HG02571 (cell line): Measurements from ENCODE around the gene PBX1.
A peak's percentile ranks its signal among the peaks of the same experiment; 100 is the strongest.
"Not testable (repeated sequence)": the region's sequence is repeated elsewhere in the genome, so short reads cannot be mapped to it uniquely, and the experiment has no call there.

Experiments used
- ATAC-seq: cut with Tn5 transposase; IDR thresholded peaks from one replicate; pipeline ENCODE4 v1.9.1; 2021; ENCODE audit warnings: mild to moderate bottlenecking, moderate library complexity; ENCODE audit not compliant: unreplicated experiment

PBX1 gene

DNA sequence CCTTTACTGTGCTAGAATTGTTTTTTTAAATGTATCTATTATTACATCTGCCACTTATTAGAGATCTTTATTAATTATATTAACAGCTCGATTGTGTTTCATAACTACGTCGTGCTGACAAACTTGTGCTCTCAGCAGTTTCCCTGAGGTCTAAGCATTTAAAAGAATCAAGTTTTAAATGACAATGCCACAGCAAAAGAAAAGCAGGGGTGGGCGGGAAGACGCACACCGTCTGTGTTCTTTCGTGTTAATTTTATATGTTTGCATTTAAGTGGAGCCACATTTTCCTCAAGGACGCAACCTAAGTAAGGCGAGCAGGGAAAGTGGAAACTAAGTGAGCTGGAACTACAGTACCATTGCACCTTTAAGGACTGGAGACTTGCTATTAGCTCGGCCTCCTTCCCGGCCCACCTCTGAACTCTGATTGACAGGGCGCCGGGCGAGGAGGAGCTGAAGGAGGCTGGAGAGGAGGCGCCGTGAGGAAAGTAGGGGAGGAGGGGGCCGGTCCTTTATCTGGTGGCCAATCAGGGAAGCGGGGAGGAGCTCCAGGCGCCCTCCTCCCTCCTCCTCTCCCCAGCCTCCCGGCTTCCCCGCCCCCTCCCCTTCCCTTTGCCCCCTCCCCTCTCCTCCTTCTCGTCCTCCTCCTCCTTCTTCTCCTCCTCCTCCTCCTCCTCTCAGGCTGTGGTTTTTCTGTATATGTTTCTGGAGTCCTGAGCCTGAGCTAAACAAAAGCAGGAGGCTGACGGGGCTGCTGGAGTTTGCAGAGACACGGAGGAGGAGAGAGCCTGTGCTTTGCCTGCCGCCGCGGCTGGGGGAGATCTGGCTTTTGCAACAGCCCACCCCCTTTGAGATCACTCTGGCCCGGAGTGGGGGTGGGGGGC lies at the start of gene PBX1:
Gene PBX1 (plus strand): TSS at position 724 of the 881 bp plus-strand sequence.
- ATAC-seq: peak; percentile 100

DNA sequence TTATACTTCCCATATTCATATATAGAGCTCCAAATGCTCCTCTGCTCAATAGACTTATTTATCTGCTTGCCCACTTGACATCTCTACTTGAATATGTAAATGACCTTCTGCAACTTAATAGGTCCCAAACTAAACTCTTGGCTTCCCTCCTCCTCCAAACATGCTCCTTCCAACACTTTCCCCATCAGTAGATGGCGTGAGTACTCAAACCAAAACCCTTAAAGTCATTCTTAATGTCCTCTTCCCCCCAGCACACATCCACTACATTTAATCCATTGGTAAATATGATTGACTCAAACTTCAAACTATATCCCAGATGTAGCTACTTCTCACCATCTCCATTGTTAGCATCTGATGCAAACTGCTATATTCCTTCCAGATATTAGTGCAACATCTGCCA lies 48.5 kb upstream of the PBX1 start:
- no peak for ATAC-seq

DNA sequence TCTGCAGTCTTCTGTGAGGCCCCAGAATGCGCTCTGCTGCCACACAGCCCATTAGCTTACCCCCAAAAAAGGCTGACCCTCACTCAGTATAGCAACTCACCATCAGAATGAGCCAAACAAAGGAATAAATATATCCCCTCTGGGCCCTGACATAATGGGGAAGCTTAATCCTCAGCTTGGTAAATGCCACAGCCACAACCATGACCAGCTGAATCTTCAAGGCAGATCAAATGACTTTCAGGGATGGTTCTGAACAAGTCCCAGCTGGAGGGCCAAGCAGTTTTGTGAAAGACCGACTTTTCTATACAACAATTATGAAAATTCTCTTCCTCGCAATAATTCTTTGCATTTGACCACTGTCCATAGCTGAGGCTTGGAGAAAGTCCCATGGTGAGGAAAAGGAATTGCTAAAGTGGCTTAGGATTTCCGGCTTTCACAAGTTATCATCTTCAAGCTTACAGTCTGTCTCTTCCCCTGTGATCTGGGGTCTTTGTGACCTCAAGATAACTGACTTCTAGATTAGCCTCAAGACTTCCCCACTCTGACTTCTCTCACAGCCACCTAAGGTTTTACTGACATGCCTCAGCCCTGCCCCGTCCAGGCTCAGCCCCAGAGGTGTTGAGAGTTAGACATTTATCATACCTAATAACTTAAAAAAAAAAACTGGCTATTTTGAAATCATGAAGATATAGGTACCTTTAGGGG lies 47.8 kb upstream of the PBX1 start:
- ATAC-seq: no peak

DNA sequence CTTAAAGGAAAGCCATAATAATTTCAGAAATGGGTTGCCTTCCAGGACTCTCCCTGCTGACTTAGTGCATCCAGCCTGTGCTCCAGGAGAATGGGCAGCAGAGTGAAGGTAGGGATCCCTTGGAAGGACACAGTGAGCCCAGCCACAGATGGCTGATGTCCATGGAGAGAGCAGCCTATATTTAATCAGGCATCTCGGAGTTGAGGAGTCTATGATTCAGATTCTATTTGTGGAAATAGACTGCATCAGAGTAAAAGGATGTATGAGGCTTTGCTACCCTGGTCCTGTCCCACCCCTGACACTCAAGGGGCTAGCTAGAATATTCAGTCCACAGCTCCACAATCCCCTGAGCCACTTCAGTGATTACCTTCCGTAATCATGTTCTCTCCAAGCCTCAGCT lies 43.8 kb upstream of the PBX1 start:
- no peak for ATAC-seq

DNA sequence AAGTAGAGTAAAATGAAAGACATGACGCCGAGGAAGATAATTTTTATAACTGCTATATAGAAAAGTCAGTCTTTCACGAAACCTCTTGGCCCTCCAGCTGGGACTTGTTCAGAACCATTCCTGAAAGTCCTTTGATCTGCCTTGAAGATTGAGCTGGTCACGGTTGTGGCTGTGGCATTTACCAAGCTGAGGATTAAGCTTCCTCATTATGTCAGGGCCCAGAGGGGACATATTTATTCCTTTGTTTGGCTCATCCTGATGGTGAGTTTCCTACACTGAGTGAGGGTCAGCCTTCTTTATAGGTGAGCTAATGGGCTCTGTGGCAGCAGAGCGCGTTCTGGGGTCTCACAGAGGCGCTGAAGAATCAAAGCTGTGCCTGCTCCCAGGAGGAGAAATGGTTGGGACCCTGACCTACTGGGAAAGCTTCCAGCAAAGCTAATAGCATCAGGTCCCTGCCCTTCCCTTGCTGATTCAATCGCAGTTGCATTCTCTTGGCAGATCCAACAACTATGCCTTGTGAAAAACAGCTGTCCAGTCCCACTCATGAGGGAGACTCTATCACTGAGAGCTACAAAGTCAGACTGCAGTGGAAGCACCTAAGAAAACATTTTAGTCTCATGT lies 43.2 kb upstream of the PBX1 start:
- ATAC-seq: no peak

DNA sequence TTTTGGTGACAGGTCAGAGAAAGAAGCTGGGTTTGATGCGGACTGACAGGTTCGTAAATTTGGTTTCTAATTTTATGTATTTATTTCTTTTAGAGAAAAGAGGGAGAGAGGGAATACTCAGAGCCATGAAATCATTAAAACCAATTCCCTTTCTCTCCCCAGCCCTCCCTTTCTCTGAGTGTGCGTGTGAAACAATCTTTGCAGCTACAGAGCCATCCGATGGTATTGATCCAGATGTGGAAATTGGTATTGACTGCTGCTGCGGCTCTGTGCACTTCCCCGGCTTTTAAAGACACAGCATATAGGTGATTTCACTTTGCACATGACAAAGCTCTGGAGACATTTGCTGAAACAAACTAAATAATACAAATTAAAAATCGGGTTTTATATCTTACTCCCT lies 42.4 kb upstream of the PBX1 start:
- ATAC-seq: no peak

DNA sequence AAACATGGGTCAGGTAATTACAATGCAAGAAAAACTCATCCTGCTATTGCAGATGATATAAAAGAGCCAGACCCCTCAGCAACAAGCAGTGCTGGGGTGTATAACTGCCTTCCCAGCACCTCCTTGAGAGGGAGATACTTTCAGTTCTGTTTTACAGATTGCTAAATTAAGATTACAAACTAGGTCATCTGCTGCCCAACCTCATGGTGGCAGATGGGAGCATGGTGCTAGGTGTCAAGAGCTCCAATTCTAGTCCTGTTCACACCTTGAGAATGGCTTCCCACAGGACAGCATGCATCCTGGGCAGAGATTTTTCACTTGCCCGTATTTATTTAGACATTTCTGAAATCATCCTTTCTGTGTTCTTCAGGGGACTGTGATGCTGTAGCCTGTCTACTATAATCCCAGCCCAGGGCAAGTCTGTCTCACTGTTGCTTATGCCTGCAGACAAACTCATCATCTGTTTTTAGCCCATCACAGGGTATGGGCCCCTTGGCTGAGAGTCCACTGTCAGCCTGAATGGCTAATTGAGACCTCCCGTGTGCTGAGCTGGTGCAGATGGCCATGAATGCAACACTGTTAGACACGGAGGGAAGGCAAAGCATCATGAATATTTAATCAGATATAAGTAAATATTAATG lies 40.2 kb upstream of the PBX1 start:
- ATAC-seq: no peak

DNA sequence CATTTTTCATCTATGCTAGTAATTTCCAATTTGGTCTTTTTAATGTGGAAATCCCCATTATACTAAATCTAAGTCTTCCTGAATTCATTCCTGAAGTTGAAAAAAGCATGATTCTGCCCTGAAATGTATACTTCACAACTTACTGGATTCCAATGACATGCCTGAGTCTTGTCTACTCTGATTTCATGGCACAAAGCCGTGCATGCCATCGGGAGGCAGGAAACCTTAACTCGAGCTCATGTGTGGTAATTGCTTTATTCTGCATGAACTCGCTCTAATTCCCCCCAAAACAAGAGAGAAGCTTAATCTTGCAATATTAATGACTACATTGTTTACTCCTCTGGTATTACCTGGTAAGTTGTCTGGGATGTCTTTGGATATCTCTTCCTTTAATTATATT lies 39.6 kb upstream of the PBX1 start:
- no peak for ATAC-seq

DNA sequence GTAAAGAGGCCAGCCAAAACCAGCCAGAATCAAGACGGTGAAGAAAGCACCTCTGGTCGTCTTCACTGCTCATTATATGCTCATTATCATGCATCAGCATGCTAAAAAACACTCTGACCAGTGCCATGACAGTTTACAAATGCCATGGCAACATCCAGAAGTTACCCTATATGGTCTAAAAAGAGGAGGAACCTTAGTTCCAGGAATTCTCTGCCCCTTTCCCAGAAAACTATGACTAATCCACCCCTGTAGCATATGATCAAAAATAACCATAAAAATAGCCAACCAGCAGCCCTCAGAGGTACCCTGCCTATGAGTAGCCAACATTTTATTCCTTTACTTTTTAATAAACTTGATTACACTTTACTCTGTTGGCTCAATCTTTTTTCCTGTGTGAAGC lies 34.2 kb upstream of the PBX1 start:
- ATAC-seq: no peak

DNA sequence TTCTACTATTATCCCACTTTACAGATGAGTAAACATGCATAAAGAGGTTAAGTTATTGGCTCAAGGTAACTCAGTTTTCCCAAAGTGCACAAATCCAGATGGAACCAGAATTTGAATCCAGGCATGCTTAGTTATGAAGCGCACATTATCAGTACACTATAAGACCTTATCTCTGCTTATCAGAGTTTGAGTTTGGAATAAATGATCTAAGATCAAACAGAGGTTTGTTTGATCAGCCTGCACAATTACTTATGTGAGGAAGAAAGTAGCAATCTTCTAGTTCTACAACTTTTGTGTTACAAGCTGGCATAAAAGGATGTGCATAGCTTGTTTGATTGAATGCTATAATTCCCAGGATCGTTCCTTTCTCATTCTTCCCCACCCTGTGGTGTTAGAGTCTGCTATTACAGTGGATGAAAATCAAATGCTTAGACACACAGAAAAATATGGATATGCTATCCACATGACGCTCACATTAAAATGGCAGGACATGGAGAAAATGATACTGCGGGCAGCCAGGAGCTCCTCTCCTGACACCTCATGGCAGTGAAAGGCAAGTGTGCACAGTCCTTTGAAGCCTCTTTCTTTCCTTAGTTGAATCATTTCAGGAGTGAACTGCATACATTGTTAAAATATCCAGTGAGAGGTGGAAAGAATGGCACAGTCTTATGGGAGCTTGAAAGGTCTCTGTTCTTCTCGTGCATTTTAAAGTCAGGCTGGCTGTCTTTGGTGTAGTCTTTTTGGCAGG lies 23.9 kb upstream of the PBX1 start:
- no peak for ATAC-seq

DNA sequence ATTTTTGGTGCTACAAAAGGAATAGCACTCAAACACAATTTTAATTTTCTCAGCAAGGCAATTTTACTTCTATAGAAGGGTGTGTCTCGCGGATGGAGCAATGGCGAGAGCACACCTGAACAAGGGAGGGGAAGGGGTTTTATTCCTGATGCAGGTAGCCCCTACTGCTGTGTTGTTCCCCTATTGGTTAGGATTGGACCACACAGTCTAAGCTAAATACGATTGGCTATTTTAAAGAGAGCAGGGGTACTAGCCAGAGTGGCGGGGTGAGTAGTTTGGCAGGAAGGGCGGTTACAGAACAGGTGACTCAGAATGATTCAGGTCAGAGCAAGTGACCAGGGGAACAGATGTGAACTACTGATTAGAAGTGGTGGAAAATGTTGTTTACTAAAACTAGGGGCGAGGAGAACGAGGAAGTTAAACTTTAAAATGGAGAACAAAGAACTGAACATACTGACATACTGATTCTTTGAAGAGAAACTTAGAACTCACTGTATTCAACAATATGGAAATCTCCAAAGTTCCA lies 6.5 kb upstream of the PBX1 start:
- ATAC-seq: not testable (repeated sequence)

DNA sequence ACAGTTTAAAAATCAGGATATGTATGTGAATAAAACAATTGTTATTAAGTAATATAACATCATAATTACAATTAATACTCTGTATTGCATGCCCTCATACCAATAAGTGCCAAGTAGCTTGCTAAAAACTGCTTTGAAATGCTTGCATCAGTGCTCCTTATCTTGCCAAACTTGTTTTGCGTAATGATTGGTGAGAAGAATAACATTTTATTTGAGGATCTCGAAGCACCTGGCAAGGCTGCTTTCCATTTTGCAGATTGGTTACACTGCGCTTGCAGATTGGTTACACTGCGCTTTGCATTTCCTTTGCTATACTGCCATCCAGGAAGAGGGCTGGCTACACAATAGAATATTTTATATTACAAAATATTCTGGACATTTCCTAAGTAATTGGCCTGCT lies 1.7 kb upstream of the PBX1 start:
- no peak for ATAC-seq

DNA sequence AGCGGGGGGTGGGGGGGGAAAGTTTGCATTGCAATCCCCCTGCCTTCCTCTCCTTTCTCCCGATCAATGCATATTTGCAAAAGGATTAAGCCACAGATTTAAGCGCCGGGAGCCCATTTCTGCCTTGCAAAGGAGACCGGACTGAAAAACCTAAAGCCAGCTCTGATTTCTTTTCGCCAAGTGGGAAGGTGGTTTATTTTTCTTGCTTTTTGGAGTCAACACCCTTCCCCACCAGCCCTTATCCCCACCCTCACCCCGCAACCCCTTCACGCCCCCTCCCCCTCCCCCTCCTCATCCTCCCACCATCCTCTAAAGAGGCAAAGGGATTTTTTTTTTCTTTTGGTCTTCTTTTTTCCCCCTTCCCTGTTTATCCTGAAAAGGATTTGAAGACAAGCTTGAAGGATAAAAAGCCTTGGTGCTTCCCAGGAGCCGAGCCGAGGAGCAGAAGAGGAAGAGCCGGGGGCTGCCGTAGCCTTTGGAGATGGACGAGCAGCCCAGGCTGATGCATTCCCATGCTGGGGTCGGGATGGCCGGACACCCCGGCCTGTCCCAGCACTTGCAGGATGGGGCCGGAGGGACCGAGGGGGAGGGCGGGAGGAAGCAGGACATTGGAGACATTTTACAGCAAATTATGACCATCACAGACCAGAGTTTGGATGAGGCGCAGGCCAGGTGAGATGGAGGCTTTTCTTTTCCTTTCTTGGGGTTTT lies 513 bp downstream of the PBX1 start:
- ATAC-seq: no peak

DNA sequence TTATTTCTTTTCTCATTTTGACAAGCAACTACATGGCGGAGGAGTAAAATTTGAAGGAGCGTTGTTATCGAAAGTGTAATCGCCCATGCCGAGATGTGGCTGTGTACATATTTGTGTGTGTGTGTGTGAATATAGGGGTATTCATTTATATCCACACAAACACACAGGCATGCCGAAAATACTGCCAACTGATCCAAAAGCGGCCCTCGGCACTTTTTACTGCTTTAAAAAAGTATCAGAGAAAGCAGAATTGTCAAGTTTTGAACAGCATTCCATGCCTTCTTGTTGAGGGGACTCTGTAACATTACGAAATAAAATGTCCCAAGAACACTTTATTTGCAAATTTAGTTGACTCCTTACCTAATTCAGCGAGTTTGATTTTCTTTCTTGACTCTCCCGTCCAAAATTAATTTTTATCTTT lies 1.1 kb downstream of the PBX1 start:
- no peak for ATAC-seq

DNA sequence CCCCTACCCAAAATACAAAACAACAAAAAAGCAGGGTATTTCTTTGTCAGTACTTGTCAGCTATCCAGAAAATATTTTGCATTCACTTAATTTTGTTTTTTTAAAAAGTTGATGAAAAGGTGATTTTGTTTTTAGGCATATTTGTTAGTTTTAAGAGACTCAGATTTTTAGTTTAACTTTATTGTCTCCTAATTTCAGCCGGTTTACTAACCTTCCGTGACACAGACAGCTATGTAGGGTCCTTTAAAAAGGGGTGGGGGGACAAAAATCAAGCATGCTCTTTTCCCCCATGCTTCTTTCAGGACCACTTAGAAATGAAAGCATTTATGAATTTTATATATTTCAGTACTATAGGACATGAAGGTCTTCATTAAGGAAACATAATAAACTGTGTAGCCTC lies 1.6 kb downstream of the PBX1 start:
- ATAC-seq: no peak

DNA sequence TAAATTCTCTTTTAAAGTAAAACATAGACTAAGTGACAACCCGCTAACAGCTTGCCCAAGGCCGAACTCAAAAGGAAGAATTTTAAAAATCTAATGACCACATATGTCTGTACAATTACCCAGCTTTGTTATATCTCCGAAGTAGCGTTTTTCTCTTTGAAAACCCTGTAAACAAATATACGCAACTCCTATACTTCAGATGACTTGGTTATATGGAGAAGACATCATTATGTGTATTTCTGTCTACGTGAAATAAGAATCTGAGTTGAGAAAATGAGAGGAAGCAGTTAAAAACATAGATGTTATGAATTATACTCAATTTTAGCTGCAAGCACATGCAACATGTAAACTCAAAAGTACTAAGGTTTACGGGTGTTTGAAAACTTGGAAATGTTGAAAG lies 2.0 kb downstream of the PBX1 start:
- no peak for ATAC-seq

DNA sequence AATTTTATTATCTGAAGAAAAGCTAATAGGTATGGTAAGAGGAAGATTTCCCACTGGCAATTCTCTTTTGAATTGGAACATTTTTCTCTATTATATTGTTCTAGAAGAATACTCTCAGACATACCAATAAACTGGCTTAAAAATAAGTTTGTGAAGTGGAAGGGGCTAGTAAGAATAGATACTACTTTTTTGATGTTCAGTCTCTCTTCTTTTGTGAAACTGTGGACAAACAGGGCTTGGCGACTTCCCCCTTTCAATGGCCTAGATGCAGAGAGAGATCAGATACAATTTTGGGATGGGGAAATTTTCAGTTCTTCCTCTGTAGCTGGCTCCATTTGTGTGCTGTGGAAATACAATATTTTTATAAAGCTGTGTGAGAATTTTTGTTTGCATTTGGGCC lies 2.5 kb downstream of the PBX1 start:
- no peak for ATAC-seq

DNA sequence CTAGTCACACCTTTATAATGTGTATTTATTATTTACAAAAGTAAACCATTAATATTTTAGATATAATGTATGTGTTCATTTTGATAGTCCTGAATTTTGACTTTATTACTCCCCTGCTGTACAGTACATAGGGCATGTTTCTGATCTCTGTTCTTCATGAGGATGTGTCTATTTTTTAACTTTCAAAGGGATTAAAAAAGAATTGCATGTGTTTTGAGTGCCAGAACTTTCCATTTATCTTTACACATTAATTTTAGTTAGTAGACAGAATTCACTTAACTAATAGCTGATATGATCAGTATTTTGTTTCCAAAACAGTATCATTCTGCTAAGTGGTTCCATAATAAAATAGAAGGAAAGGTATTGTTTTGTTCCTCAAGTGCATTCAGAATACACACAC lies 3.1 kb downstream of the PBX1 start:
- ATAC-seq: no peak

DNA sequence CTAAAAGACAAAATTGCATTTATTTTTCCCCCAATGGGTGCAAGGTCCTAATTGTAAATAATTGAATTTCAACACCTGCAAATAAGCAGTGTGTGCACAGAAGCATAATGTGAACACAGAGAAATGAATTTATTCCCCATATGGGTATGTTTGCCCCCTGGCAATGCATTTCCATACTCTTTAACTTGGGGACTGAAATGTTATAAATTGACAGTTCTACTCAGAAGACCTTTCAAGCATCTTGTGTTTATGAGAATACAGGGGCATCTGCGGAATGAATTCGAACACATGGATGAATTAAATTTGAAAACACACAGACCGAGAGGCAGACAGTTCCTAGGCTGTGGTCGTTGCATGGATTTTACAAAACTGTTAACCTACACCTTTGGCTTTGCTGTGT lies 3.5 kb downstream of the PBX1 start:
- no peak for ATAC-seq

DNA sequence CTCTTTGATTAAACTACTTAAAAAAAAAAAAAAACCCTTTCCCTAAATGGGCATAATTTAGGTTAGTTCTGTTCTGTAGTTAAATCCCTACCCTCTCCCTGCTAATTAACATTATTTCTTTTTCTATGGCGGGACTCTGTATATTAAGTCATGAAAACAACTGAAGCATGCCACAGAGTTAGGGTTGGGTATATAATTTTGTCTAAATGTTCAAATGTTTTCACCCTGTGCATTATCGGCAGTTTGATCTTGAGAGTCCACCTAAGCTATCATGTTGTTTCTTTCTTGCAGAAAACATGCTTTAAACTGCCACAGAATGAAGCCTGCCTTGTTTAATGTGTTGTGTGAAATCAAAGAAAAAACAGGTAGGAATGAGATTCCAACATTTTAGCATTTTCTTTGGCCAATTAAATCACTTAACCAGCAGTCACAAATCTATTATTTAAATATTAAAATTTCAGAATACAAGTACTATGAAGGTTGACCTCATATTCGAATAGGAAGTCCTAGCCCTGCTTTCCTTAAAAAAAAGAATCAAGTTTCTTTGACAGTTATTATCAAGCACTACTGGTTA lies 4.0 kb downstream of the PBX1 start:
- no peak for ATAC-seq
